Measurements from ENCODE around the gene ZP1. TPM values are rescaled to one million over a fixed set of nuclear protein-coding genes. Genes with fewer than 3 reads are reported as not detected.

Gene ZP1
- total and polyA plus RNA-seq, 2 of the 8 experiments (the other 6 are each of a cell fraction or from before 2014, with no cell fraction given) = not detected

- no peak overlapping the region for H2BK5ac ChIP-seq (ENCODE audit: low read depth, low read length)
- no peak for FAIRE-seq
- H3K9ac ChIP-seq (replicated peaks in 1 of 4; ENCODE audit: extremely low read depth in 1 of 4, low read depth in 3 of 4, low read length in 3 of 4) = no peak overlapping the region
- TF ChIP-seq GABPA (IDR thresholded peaks at IDR 0.05; ENCODE audit: borderline replicate concordance, insufficient read depth, low read length) = no peak
- no peak for TF ChIP-seq CREB1 (IDR thresholded peaks at IDR 0.05)
- no peak for TF ChIP-seq CBX5 (IDR thresholded peaks at IDR 0.05; ENCODE audit: low read depth, low read length)
- TF ChIP-seq KDM5A (IDR thresholded peaks at IDR 0.05; ENCODE audit: low read length) = no peak
- TF ChIP-seq SP4 (IDR thresholded peaks at IDR 0.05; ENCODE audit: low read length) = no peak
- no peak for TF ChIP-seq RNF2 (IDR thresholded peaks at IDR 0.05; ENCODE audit: borderline replicate concordance, low read depth, low read length, missing control alignments, poor library complexity, severe bottlenecking)
- TF ChIP-seq NRF1 (IDR thresholded peaks at IDR 0.05; ENCODE audit: low read depth, low read length) = no peak
- TF ChIP-seq SP2 (IDR thresholded peaks at IDR 0.05; ENCODE audit: low read length) = no peak
- no peak for TF ChIP-seq KDM4A (IDR thresholded peaks at IDR 0.05; ENCODE audit: low read depth, low read length, severe bottlenecking)
- TF ChIP-seq SIX5 (IDR thresholded peaks at IDR 0.05; ENCODE audit: low read depth, low read length) = no peak
- TF ChIP-seq ATF2 (IDR thresholded peaks at IDR 0.05; ENCODE audit: low read length) = no peak
- H3K23me2 ChIP-seq (ENCODE audit: low read depth, low read length) = peaks cover 9% of the 10 kb centered on the region; the same call in 1 of the 2 replicates
- ChIA-PET POLR2A (ENCODE audit: partially characterized antibody) (no interaction called here), CTCF (ENCODE audit: partially characterized antibody) (interaction anchor here (0.7 to 2.0 kb wide), 3 partner anchors 15 to 1309 kb away, joined by 4 to 7 read pairs (median 5); partner anchors contain the start of gene ZP1)
- DNase-seq (ENCODE audit: low read depth in 1 of 2, low spot score in 2 of 2) = no peak
- H4K20me1 ChIP-seq (replicated peaks in 1 of 2; ENCODE audit: control insufficient read depth in 1 of 2, insufficient read depth in 2 of 2, low read length in 2 of 2) = peaks cover 6 to 19% of the 10 kb centered on the region in 2 experiments
- no peak overlapping the region for H4K5ac ChIP-seq (ENCODE audit: insufficient read length, low read depth, low read length)
- no peak overlapping the region for H2BK15ac ChIP-seq (ENCODE audit: low read length)
- no peak overlapping the region for H4K91ac ChIP-seq (replicated peaks; ENCODE audit: insufficient read length, low read length)
- no peaks in the 10 kb centered on the region for H3K9me3 ChIP-seq (ENCODE audit: insufficient read depth in 2 of 2, low read depth in 1 of 2, low read length in 1 of 2)
- H3K23ac ChIP-seq (ENCODE audit: insufficient read length) = no peak overlapping the region
- no peak overlapping the region for H2BK20ac ChIP-seq (ENCODE audit: low read length)
- H4K8ac ChIP-seq (ENCODE audit: extremely low read depth, insufficient read depth, low read length) = no peak overlapping the region
- peaks cover 0 to 19% (median 3%) of the 10 kb centered on the region in 4 experiments; a peak in 5 of 7 replicates for H3K4me1 ChIP-seq (replicated peaks in 1 of 4; ENCODE audit: control insufficient read depth in 3 of 4, insufficient read depth in 4 of 4, low read length in 3 of 4)
- H2AK5ac ChIP-seq (ENCODE audit: low read depth, low read length) = no peak overlapping the region
- H3K36me3 ChIP-seq (ENCODE audit: control insufficient read depth in 2 of 4, insufficient read depth in 4 of 4, low read length in 3 of 4) = peaks cover 13 to 26% (median 21%) of the 10 kb centered on the region in 4 experiments
- no peak overlapping the region for H2BK12ac ChIP-seq (ENCODE audit: low read depth, low read length)
- WGBS, 2 experiments (ENCODE audit: extremely low coverage in 1 of 2, insufficient coverage in 1 of 2, insufficient read length in 1 of 2, insufficient replicate concordance in 2 of 2, low coverage in 1 of 2, low lambda C conversion rate in 2 of 2, missing lambda C conversion rate in 1 of 2) = 73% methylated on average over 13 of the region's 13 CpGs; no CpG with 5 or more reads in 1 of the 2 experiments
- no peak overlapping the region for H3K4me3 ChIP-seq (ENCODE audit: extremely low read depth in 1 of 4, insufficient read depth in 2 of 4, low read depth in 3 of 4, low read length in 4 of 4)
- H3K4ac ChIP-seq (replicated peaks; ENCODE audit: insufficient read length, low read depth, low read length) = no peak overlapping the region
- H3K27ac ChIP-seq (ENCODE audit: low read depth, low read length) = no peak overlapping the region
- no peak overlapping the region for H2BK120ac ChIP-seq (replicated peaks; ENCODE audit: low read depth, low read length)
- no peak overlapping the region for H3K18ac ChIP-seq (ENCODE audit: extremely low read depth, low read length)
- peaks cover 19 to 37% of the 10 kb centered on the region in 2 experiments for H3K79me2 ChIP-seq (ENCODE audit: control insufficient read depth in 1 of 2, insufficient read depth in 2 of 2, low read length in 2 of 2)
- no peak overlapping the region for H2AFZ ChIP-seq (ENCODE audit: low read length)
- peaks cover 0 to 2% (median 0%) of the 10 kb centered on the region in 4 experiments; a peak in 1 of 7 replicates for H3K27me3 ChIP-seq (replicated peaks in 1 of 4; ENCODE audit: control insufficient read depth in 3 of 4, extremely low read depth in 1 of 4, insufficient read depth in 3 of 4, low read length in 3 of 4)
- H3K4me2 ChIP-seq (ENCODE audit: insufficient read depth in 1 of 2, low read depth in 2 of 2, low read length in 2 of 2) = no peak overlapping the region
- no peak overlapping the region for H3K14ac ChIP-seq (ENCODE audit: insufficient read length)
- H3K56ac ChIP-seq (replicated peaks; ENCODE audit: insufficient read length, low read depth, low read length) = no peak overlapping the region
- peaks cover 6% of the 10 kb centered on the region for H3K79me1 ChIP-seq (ENCODE audit: low read depth, low read length)
Observed at GRCh38 chr11:60847281-60847680, 20.1 kb upstream of the ZP1 start.
